GM12872 (cell line): ENCODE data around the gene GALNT18.

ENCODE experiments used
- TF ChIP-seq, protein P1 (sequence below): IDR thresholded peaks from 3 replicates; pipeline ENCODE4 v1.5.1; 2011; ENCODE audit warnings: low read depth, mild to moderate bottlenecking, low read length, moderate library complexity; ENCODE audit not compliant: insufficient read depth

Gene GALNT18

DNA sequence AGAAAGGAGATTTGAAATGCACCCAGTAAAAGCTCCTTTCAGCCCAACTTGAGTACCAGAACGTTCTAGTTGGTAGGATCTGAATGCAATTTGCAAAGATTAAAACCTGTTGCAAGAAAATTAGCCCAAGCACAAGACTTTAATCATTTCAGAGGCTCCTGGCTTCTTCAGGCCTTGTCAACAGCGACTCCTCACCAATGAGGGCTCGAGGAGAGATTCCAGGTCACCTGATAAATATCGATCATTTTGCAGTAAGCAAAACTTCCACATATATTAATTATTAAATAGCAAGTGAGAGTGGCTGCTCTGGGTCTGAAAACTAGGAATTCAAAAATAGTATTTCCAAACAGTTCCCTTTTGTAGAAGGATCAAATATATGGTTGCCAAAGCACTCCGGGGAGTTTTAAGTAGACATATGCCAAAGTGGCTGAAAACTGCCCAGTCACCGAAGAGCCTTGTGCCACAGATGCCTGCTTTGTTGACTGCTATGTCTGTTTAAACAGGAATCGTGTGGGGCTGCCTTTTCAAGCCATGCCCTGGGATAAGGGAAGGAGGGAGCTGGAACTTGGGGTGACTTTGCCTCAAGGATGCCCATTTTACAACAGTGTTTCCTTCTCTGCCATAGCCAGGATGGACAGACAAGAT lies 332.7 kb downstream of the GALNT18 start:
- TF ChIP-seq, protein P1, sequence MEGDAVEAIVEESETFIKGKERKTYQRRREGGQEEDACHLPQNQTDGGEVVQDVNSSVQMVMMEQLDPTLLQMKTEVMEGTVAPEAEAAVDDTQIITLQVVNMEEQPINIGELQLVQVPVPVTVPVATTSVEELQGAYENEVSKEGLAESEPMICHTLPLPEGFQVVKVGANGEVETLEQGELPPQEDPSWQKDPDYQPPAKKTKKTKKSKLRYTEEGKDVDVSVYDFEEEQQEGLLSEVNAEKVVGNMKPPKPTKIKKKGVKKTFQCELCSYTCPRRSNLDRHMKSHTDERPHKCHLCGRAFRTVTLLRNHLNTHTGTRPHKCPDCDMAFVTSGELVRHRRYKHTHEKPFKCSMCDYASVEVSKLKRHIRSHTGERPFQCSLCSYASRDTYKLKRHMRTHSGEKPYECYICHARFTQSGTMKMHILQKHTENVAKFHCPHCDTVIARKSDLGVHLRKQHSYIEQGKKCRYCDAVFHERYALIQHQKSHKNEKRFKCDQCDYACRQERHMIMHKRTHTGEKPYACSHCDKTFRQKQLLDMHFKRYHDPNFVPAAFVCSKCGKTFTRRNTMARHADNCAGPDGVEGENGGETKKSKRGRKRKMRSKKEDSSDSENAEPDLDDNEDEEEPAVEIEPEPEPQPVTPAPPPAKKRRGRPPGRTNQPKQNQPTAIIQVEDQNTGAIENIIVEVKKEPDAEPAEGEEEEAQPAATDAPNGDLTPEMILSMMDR: no peak

DNA sequence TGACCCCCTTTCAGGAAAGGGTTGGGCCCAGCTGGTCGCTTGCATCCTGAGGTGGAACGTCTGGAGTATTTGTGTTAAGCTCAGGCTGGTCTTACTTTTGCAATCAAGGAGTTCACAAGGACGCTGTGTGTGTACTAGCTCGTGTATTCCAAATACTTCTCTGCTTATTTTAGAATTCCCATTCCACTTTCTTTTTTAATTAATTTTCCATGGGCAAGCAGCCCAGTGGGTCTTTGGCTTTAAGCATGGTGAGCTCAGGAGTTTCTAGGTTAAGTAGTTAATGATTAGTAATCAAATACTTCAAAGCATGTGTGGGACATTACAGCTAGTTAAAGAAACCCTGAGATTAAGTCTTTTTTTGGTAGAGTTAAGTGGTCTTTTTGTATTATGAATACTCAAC lies 337.3 kb downstream of the GALNT18 start:
- TF ChIP-seq, protein P1: no peak

DNA sequence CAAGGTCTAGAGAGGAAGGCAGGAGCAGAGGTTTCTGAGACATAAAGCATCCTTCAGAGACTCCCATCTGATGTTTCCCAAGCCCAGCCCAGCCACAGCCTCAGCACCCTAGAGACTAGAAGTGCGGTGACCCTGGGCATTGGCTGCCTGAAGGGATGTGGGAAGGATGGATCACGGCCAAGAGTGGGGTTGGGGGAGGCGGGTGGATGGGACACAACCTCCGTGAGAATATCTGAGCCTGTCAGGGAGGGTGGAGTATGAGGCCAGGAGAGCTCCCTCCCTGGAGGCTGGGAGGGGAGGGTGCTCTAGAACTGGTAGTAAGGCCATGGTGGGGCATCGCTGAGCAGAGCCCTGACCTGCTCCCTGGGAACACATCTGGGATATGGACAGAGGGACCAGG lies 340.2 kb downstream of the GALNT18 start:
- TF ChIP-seq, protein P1: no peak

DNA sequence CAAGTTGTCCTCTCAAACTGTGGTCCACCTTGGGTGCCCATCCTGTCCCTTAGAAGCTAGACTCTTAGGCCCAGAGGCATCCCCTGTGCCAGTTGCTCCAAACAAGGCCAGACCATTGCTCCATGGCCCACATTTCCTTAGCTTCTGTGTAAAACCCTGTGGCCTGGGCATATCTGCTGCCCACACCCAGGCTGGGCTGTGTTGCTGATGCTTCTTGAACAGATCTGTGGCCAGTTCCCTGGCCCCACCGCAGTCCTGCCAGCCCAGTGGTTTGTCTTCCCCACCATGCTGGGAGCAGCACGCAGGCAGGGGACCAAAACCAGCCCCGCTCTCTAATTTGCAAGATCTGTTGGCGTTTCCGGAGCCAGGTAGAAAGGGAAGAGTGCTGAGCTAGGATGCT lies 341.0 kb downstream of the GALNT18 start:
- TF ChIP-seq, protein P1: no peak

GRCh38 chr11:11279956-11280689 lies 341.7 kb downstream of the GALNT18 start:
- TF ChIP-seq, protein P1: no peak

- TF ChIP-seq, protein P1: no peak
Measured at GRCh38 chr11:11272254-11272653, 349.6 kb downstream of the GALNT18 start.

GRCh38 chr11:11270236-11270775 lies 351.5 kb downstream of the GALNT18 start:
- TF ChIP-seq, protein P1: no peak
